ENCODE results near the gene ITPKB.

The ITPKB gene

DNA sequence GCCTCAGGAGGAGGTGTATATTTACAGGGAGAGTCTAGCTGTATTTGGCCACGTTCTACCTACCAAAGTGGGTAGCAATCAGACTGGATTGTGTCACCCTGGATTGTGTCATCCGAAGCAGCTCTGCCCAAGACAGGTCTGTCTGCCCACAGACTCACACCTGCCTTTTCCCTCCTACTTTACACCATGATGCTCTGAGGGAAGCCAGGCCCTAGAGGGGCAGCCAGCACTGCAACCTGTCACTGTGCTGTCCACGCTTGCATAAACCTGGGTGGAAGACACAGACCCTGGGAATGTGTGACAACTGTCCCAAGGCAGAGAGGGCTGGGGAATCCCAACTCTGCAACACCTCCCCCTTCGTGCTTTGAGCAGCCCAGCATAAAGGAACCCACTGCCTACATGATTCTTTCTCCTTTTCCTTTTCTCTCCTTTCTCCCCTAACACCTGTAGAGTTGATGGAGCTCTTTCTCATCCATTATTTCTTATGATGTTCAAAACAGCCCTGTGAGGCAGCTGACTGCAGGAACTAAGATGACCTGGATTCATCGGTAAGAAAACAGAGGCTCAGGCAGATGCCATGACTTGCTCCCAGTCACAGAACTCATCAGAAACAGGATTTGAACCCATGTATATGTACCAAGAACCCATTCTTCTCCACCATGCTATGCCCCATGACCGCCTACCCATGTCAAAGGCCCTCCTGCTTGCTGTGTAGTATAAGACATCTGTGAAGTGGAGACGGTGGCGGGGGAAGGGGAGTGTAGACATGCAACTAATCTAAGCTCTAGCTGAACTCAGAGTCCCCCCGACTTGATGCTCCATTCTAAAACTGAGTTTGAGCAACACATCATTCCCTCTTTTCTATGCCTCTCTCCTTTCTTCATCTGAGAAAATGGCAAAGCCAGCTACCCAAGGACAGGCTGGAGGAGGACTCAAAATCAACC, 55.9 kb downstream of the ITPKB start:
- H4K5ac ChIP-seq (ENCODE audit: low read length) = no peak overlapping the region
- WGBS (ENCODE audit: extremely low coverage, insufficient coverage, low lambda C conversion rate) = no CpG with 5 or more reads among the region's 9 CpGs
- no peak overlapping the region for H3K4ac ChIP-seq (ENCODE audit: low read depth, low read length)
- peaks cover 13% of the 10 kb centered on the region for H3K4me1 ChIP-seq (ENCODE audit: control insufficient read depth, low read depth, low read length)
- H2BK120ac ChIP-seq (ENCODE audit: low read depth, low read length) = no peak overlapping the region
- no peak overlapping the region for H3K18ac ChIP-seq (ENCODE audit: low read length)
- no peak overlapping the region for H2BK15ac ChIP-seq (replicated peaks; ENCODE audit: low read depth)
- no peak overlapping the region for H2BK5ac ChIP-seq (ENCODE audit: low read length)
- H3K27ac ChIP-seq (ENCODE audit: low read depth, low read length) = no peak overlapping the region
- no peak overlapping the region for H3K4me2 ChIP-seq (ENCODE audit: low read length)
- H3K79me2 ChIP-seq (ENCODE audit: control insufficient read depth, insufficient read depth, low read length) = no peaks in the 10 kb centered on the region
- H3K9ac ChIP-seq (ENCODE audit: low read length) = no peak overlapping the region
- H3K36me3 ChIP-seq (ENCODE audit: control insufficient read depth, insufficient read depth, low read length) = no peaks in the 10 kb centered on the region
- H3K4me3 ChIP-seq (ENCODE audit: low read length) = no peak overlapping the region
- no peaks in the 10 kb centered on the region for H3K27me3 ChIP-seq (ENCODE audit: insufficient read depth, low read length, poor library complexity)
- H3K56ac ChIP-seq (ENCODE audit: low read length) = no peak overlapping the region
- no peak for DNase-seq
- H4K8ac ChIP-seq (ENCODE audit: low read depth, low read length) = no peak overlapping the region
- H3K23ac ChIP-seq (ENCODE audit: low read length) = no peak overlapping the region
- no peak overlapping the region for H2AK5ac ChIP-seq (ENCODE audit: low read length)
- peaks cover 2% of the 10 kb centered on the region for H3K79me1 ChIP-seq (ENCODE audit: low read length)

GRCh38 chr1:226681652-226682493, 57.2 kb downstream of the ITPKB start:
- peaks cover 12% of the 10 kb centered on the region for H3K4me1 ChIP-seq (ENCODE audit: control insufficient read depth, low read depth, low read length)
- H3K18ac ChIP-seq (ENCODE audit: low read length) = no peak overlapping the region
- no peak overlapping the region for H3K56ac ChIP-seq (ENCODE audit: low read length)
- no peak overlapping the region for H3K4me3 ChIP-seq (ENCODE audit: low read length)
- H3K27me3 ChIP-seq (ENCODE audit: insufficient read depth, low read length, poor library complexity) = no peaks in the 10 kb centered on the region
- H3K79me2 ChIP-seq (ENCODE audit: control insufficient read depth, insufficient read depth, low read length) = no peaks in the 10 kb centered on the region
- H3K36me3 ChIP-seq (ENCODE audit: control insufficient read depth, insufficient read depth, low read length) = no peaks in the 10 kb centered on the region
- DNase-seq = no peak
- no peak overlapping the region for H3K4me2 ChIP-seq (ENCODE audit: low read length)
- no peak overlapping the region for H3K4ac ChIP-seq (ENCODE audit: low read depth, low read length)
- WGBS (ENCODE audit: extremely low coverage, insufficient coverage, low lambda C conversion rate) = no CpG with 5 or more reads among the region's 4 CpGs
- no peak overlapping the region for H2AK5ac ChIP-seq (ENCODE audit: low read length)
- H3K27ac ChIP-seq (ENCODE audit: low read depth, low read length) = no peak overlapping the region
- H3K23ac ChIP-seq (ENCODE audit: low read length) = no peak overlapping the region
- H2BK5ac ChIP-seq (ENCODE audit: low read length) = no peak overlapping the region
- no peak overlapping the region for H4K8ac ChIP-seq (ENCODE audit: low read depth, low read length)
- no peak overlapping the region for H4K5ac ChIP-seq (ENCODE audit: low read length)
- no peaks in the 10 kb centered on the region for H3K79me1 ChIP-seq (ENCODE audit: low read length)
- no peak overlapping the region for H2BK120ac ChIP-seq (ENCODE audit: low read depth, low read length)
- H2BK15ac ChIP-seq (replicated peaks; ENCODE audit: low read depth) = no peak overlapping the region
- H3K9ac ChIP-seq (ENCODE audit: low read length) = no peak overlapping the region

GRCh38 chr1:226680653-226681052, 58.4 kb downstream of the ITPKB start:
- Histone ChIP-seq H3K27ac (ENCODE audit: low read depth, low read length) (no peak overlapping the region), H3K4ac (ENCODE audit: low read depth, low read length) (no peak overlapping the region), H3K23ac (ENCODE audit: low read length) (no peak overlapping the region), H3K4me1 (ENCODE audit: control insufficient read depth, low read depth, low read length) (peaks cover 14% of the 10 kb centered on the region), H3K79me1 (ENCODE audit: low read length) (no peaks in the 10 kb centered on the region), H4K5ac (ENCODE audit: low read length) (no peak overlapping the region), H3K36me3 (ENCODE audit: control insufficient read depth, insufficient read depth, low read length) (no peaks in the 10 kb centered on the region), H3K27me3 (ENCODE audit: insufficient read depth, low read length, poor library complexity) (no peaks in the 10 kb centered on the region), H3K9ac (ENCODE audit: low read length) (peak overlapping the region; percentile 29), H2BK120ac (ENCODE audit: low read depth, low read length) (no peak overlapping the region), H4K8ac (ENCODE audit: low read depth, low read length) (no peak overlapping the region), H3K4me3 (ENCODE audit: low read length) (no peak overlapping the region), H2BK5ac (ENCODE audit: low read length) (peak overlapping the region; percentile 12), H2BK15ac (replicated peaks; ENCODE audit: low read depth) (no peak overlapping the region), H2AK5ac (ENCODE audit: low read length) (peak overlapping the region; percentile 35), H3K79me2 (ENCODE audit: control insufficient read depth, insufficient read depth, low read length) (no peaks in the 10 kb centered on the region), H3K4me2 (ENCODE audit: low read length) (peak overlapping the region; percentile 23), H3K18ac (ENCODE audit: low read length) (peak overlapping the region; percentile 36), H3K56ac (ENCODE audit: low read length) (peak overlapping the region; percentile 45)
- no CpG with 5 or more reads among the region's 5 CpGs for WGBS (ENCODE audit: extremely low coverage, insufficient coverage, low lambda C conversion rate)
- no peak for DNase-seq

DNA sequence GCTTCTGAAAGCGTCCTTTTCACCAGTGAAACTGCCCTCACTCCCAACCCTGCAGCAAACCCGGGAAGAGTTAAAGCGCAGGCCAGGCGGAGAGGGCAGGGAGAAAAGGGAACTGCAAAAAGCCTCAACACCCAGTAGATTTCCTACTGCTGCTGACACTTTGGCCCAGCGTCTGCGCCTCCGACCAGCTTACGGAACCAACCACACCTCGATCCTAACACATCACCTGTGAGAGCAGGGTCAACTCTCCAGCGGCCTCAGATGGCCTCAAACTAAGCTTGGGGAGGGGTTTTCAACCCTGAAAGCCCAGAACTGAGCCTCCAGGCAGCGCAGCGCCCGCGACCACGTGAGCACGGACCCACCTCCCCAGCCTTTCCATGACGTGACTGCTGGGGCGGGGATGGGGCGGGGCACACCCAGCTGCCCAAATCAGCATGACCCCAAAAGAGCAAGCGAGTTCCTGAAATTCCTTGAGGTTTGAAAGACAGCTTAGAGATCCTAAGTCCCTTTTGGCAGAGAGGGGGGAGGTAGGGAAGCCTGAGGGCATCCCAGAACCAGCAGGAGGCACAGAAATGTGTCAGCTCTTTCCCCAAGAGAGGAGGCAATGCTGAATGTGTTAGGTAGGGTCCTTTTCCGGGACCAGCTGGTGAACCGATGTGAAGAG, 59.1 kb downstream of the ITPKB start:
- peak overlapping the region; percentile 65 for H3K27ac ChIP-seq (ENCODE audit: low read depth, low read length)
- no peak overlapping the region for H2BK120ac ChIP-seq (ENCODE audit: low read depth, low read length)
- no peak overlapping the region for H2AK5ac ChIP-seq (ENCODE audit: low read length)
- DNase-seq = peak; percentile 100
- no peak overlapping the region for H3K23ac ChIP-seq (ENCODE audit: low read length)
- H4K5ac ChIP-seq (ENCODE audit: low read length) = no peak overlapping the region
- H3K36me3 ChIP-seq (ENCODE audit: control insufficient read depth, insufficient read depth, low read length) = no peaks in the 10 kb centered on the region
- peak overlapping the region; percentile 67 for H3K9ac ChIP-seq (ENCODE audit: low read length)
- no CpG with 5 or more reads among the region's 22 CpGs for WGBS (ENCODE audit: extremely low coverage, insufficient coverage, low lambda C conversion rate)
- H3K4me3 ChIP-seq (ENCODE audit: low read length) = no peak overlapping the region
- no peak overlapping the region for H2BK15ac ChIP-seq (replicated peaks; ENCODE audit: low read depth)
- no peak overlapping the region for H3K4ac ChIP-seq (ENCODE audit: low read depth, low read length)
- no peaks in the 10 kb centered on the region for H3K27me3 ChIP-seq (ENCODE audit: insufficient read depth, low read length, poor library complexity)
- H4K8ac ChIP-seq (ENCODE audit: low read depth, low read length) = no peak overlapping the region
- H3K4me1 ChIP-seq (ENCODE audit: control insufficient read depth, low read depth, low read length) = peaks cover 14% of the 10 kb centered on the region
- no peak overlapping the region for H2BK5ac ChIP-seq (ENCODE audit: low read length)
- no peaks in the 10 kb centered on the region for H3K79me2 ChIP-seq (ENCODE audit: control insufficient read depth, insufficient read depth, low read length)
- H3K79me1 ChIP-seq (ENCODE audit: low read length) = no peaks in the 10 kb centered on the region
- H3K56ac ChIP-seq (ENCODE audit: low read length) = peak overlapping the region; percentile 81
- H3K18ac ChIP-seq (ENCODE audit: low read length) = peak overlapping the region; percentile 8
- peak overlapping the region; percentile 52 for H3K4me2 ChIP-seq (ENCODE audit: low read length)

- no peak overlapping the region for H3K18ac ChIP-seq (ENCODE audit: low read length)
- no peak overlapping the region for H3K23ac ChIP-seq (ENCODE audit: low read length)
- H3K79me2 ChIP-seq (ENCODE audit: control insufficient read depth, insufficient read depth, low read length) = no peaks in the 10 kb centered on the region
- H3K4me1 ChIP-seq (ENCODE audit: control insufficient read depth, low read depth, low read length) = peaks cover 16% of the 10 kb centered on the region
- H2BK15ac ChIP-seq (replicated peaks; ENCODE audit: low read depth) = no peak overlapping the region
- no peaks in the 10 kb centered on the region for H3K79me1 ChIP-seq (ENCODE audit: low read length)
- no peak overlapping the region for H3K4ac ChIP-seq (ENCODE audit: low read depth, low read length)
- no peaks in the 10 kb centered on the region for H3K36me3 ChIP-seq (ENCODE audit: control insufficient read depth, insufficient read depth, low read length)
- no peak overlapping the region for H4K5ac ChIP-seq (ENCODE audit: low read length)
- H2BK120ac ChIP-seq (ENCODE audit: low read depth, low read length) = no peak overlapping the region
- H3K4me2 ChIP-seq (ENCODE audit: low read length) = no peak overlapping the region
- no peak overlapping the region for H3K4me3 ChIP-seq (ENCODE audit: low read length)
- no peak overlapping the region for H3K9ac ChIP-seq (ENCODE audit: low read length)
- no peaks in the 10 kb centered on the region for H3K27me3 ChIP-seq (ENCODE audit: insufficient read depth, low read length, poor library complexity)
- no peak overlapping the region for H2AK5ac ChIP-seq (ENCODE audit: low read length)
- WGBS (ENCODE audit: extremely low coverage, insufficient coverage, low lambda C conversion rate) = no CpG with 5 or more reads among the region's 2 CpGs
- no peak for DNase-seq
- no peak overlapping the region for H2BK5ac ChIP-seq (ENCODE audit: low read length)
- H3K56ac ChIP-seq (ENCODE audit: low read length) = no peak overlapping the region
- H3K27ac ChIP-seq (ENCODE audit: low read depth, low read length) = no peak overlapping the region
- no peak overlapping the region for H4K8ac ChIP-seq (ENCODE audit: low read depth, low read length)
Observed at GRCh38 chr1:226679262-226679661, 59.8 kb downstream of the ITPKB start.

Measured in mesendoderm (in vitro differentiated cells).